Measurements from ENCODE around the gene SUN5. TPM values are rescaled to one million over a fixed set of nuclear protein-coding genes. Genes with fewer than 3 reads are reported as not detected.
"Not testable (repeated sequence)": the region's sequence is repeated elsewhere in the genome, so short reads cannot be mapped to it uniquely, and the experiment has no call there.

The SUN5 gene
- total RNA-seq = not detected

GRCh38 chr20:33004141-33004751, at the start of gene SUN5:
Gene SUN5, minus strand, starts transcription at chr20:33004433. Its CDS starts 93 bp downstream, at chr20:33004340.
- intact Hi-C loops (cut with DNase I, micrococcal nuclease) = loop anchor here (2.0 to 10.0 kb wide), 2 partner anchors 59 to 213 kb away; no protein-coding TSS in a partner anchor
- peaks cover 3% of the 10 kb centered on the region for H3K9me3 Mint-ChIP-seq (ENCODE audit: low read depth)
- H3K27ac Mint-ChIP-seq = no peak within 1 kb of the TSS
- no peaks in the 10 kb centered on the region for H3K36me3 Mint-ChIP-seq (ENCODE audit: low read depth)
- no peaks in the 10 kb centered on the region for H3K27me3 Mint-ChIP-seq
- POLR2A ChIA-PET = no interaction called here
- DNase-seq (no peak), ATAC-seq (no peak)
- H3K4me3 Mint-ChIP-seq = no peak within 1 kb of the TSS
- H3K4me1 Mint-ChIP-seq = peaks cover 16% of the 10 kb centered on the region
- CTCF ChIA-PET = interaction anchor here (0.6 to 3.9 kb wide), 26 partner anchors 9 to 309 kb away, joined by 3 to 43 read pairs (median 4); partner anchors contain the start of gene MAPRE1

GRCh38 chr20:33053291-33054106, 49.3 kb upstream of the SUN5 start, which contains the start of gene BPIFB3:
Gene BPIFB3, plus strand, starts transcription at chr20:33053903. Its CDS starts 1,533 bp downstream, at chr20:33055436.
- intact Hi-C loops (cut with DNase I, micrococcal nuclease) = no loop called here
- ChIA-PET CTCF (no interaction called here), POLR2A (no interaction called here)
- no peaks in the 10 kb centered on the region for H3K36me3 Mint-ChIP-seq (ENCODE audit: low read depth)
- H3K27ac Mint-ChIP-seq = no peak within 1 kb of the TSS
- DNase-seq = no peak
- no peaks in the 10 kb centered on the region for H3K9me3 Mint-ChIP-seq (ENCODE audit: low read depth)
- ATAC-seq = no peak
- H3K4me1 Mint-ChIP-seq = no peaks in the 10 kb centered on the region
- H3K27me3 Mint-ChIP-seq = no peaks in the 10 kb centered on the region
- H3K4me3 Mint-ChIP-seq = no peak within 1 kb of the TSS

- Mint-ChIP-seq H3K27ac (no peak overlapping the region), H3K36me3 (ENCODE audit: low read depth) (no peaks in the 10 kb centered on the region), H3K27me3 (no peaks in the 10 kb centered on the region), H3K9me3 (ENCODE audit: low read depth) (no peaks in the 10 kb centered on the region), H3K4me3 (no peak overlapping the region), H3K4me1 (no peaks in the 10 kb centered on the region)
- ATAC-seq = no peak
- DNase-seq = no peak
- ChIA-PET CTCF (no interaction called here), POLR2A (no interaction called here)
- intact Hi-C loops (cut with DNase I, micrococcal nuclease) = no loop called here
These were observed 47.1 kb upstream of the SUN5 start for GRCh38 chr20:33051333-33051732.

- H3K4me1 Mint-ChIP-seq = no peaks in the 10 kb centered on the region
- peaks cover 10% of the 10 kb centered on the region for H3K9me3 Mint-ChIP-seq (ENCODE audit: low read depth)
- no peak for ATAC-seq
- no peaks in the 10 kb centered on the region for H3K27me3 Mint-ChIP-seq
- no peak overlapping the region for H3K4me3 Mint-ChIP-seq
- ChIA-PET CTCF (no interaction called here), POLR2A (no interaction called here)
- no peaks in the 10 kb centered on the region for H3K36me3 Mint-ChIP-seq (ENCODE audit: low read depth)
- intact Hi-C loops (cut with DNase I, micrococcal nuclease) = no loop called here
- no peak overlapping the region for H3K27ac Mint-ChIP-seq
- no peak for DNase-seq
These were observed 42.2 kb upstream of the SUN5 start for GRCh38 chr20:33046412-33046811.

GRCh38 chr20:33045129-33045721, 41.0 kb upstream of the SUN5 start:
- intact Hi-C loops (cut with DNase I, micrococcal nuclease); H3K4me1 Mint-ChIP-seq; ATAC-seq; DNase-seq; H3K36me3 Mint-ChIP-seq (ENCODE audit: low read depth); CTCF ChIA-PET; H3K27ac Mint-ChIP-seq; H3K9me3 Mint-ChIP-seq (ENCODE audit: low read depth); H3K27me3 Mint-ChIP-seq; POLR2A ChIA-PET; H3K4me3 Mint-ChIP-seq: not testable (repeated sequence)

- POLR2A ChIA-PET = no interaction called here
These were observed 39.5 kb upstream of the SUN5 start for GRCh38 chr20:33043731-33044181.

GRCh38 chr20:33042983-33043730, 38.9 kb upstream of the SUN5 start:
- ChIA-PET POLR2A (no interaction called here), CTCF (no interaction called here)
- no peaks in the 10 kb centered on the region for H3K36me3 Mint-ChIP-seq (ENCODE audit: low read depth)
- H3K27ac Mint-ChIP-seq = no peak overlapping the region
- H3K4me1 Mint-ChIP-seq = no peaks in the 10 kb centered on the region
- intact Hi-C loops (cut with DNase I, micrococcal nuclease) = no loop called here
- peaks cover 10% of the 10 kb centered on the region for H3K9me3 Mint-ChIP-seq (ENCODE audit: low read depth)
- ATAC-seq (no peak), DNase-seq (no peak)
- no peaks in the 10 kb centered on the region for H3K27me3 Mint-ChIP-seq
- H3K4me3 Mint-ChIP-seq = no peak overlapping the region

More at GRCh38 chr20:33043731-33044181, 39.5 kb upstream of the SUN5 start:
- no peaks in the 10 kb centered on the region for H3K27me3 Mint-ChIP-seq
- DNase-seq (no peak), ATAC-seq (no peak)
- H3K4me3 Mint-ChIP-seq = no peak overlapping the region
- CTCF ChIA-PET = no interaction called here
- no peaks in the 10 kb centered on the region for H3K4me1 Mint-ChIP-seq
- peaks cover 10% of the 10 kb centered on the region for H3K9me3 Mint-ChIP-seq (ENCODE audit: low read depth)
- H3K36me3 Mint-ChIP-seq (ENCODE audit: low read depth) = no peaks in the 10 kb centered on the region
- H3K27ac Mint-ChIP-seq = no peak overlapping the region
- intact Hi-C loops (cut with DNase I, micrococcal nuclease) = no loop called here

GRCh38 chr20:33042430-33042829, 38.2 kb upstream of the SUN5 start:
- no peak for ATAC-seq
- POLR2A ChIA-PET = no interaction called here
- H3K9me3 Mint-ChIP-seq (ENCODE audit: low read depth) = peaks cover 10% of the 10 kb centered on the region
- no peak overlapping the region for H3K27ac Mint-ChIP-seq
- H3K36me3 Mint-ChIP-seq (ENCODE audit: low read depth) = no peaks in the 10 kb centered on the region
- intact Hi-C loops (cut with DNase I, micrococcal nuclease) = no loop called here
- CTCF ChIA-PET = no interaction called here
- no peak overlapping the region for H3K4me3 Mint-ChIP-seq
- no peaks in the 10 kb centered on the region for H3K4me1 Mint-ChIP-seq
- no peak for DNase-seq
- no peaks in the 10 kb centered on the region for H3K27me3 Mint-ChIP-seq

- H3K27me3 Mint-ChIP-seq = no peaks in the 10 kb centered on the region
- H3K27ac Mint-ChIP-seq = no peak overlapping the region
These were observed 34.0 kb upstream of the SUN5 start for GRCh38 chr20:33038243-33038642.

GRCh38 chr20:33037456-33037855, 33.2 kb upstream of the SUN5 start:
- intact Hi-C loops (cut with DNase I, micrococcal nuclease) = no loop called here
- H3K4me3 Mint-ChIP-seq = no peak overlapping the region
- no peaks in the 10 kb centered on the region for H3K4me1 Mint-ChIP-seq
- no peaks in the 10 kb centered on the region for H3K27me3 Mint-ChIP-seq
- H3K36me3 Mint-ChIP-seq (ENCODE audit: low read depth) = no peaks in the 10 kb centered on the region
- DNase-seq (no peak), ATAC-seq (no peak)
- no peak overlapping the region for H3K27ac Mint-ChIP-seq
- POLR2A ChIA-PET = no interaction called here
- H3K9me3 Mint-ChIP-seq (ENCODE audit: low read depth) = peaks cover 2% of the 10 kb centered on the region
- CTCF ChIA-PET = no interaction called here

More at GRCh38 chr20:33038243-33038642, 34.0 kb upstream of the SUN5 start:
- no peak for ATAC-seq
- POLR2A ChIA-PET = no interaction called here
- Mint-ChIP-seq H3K36me3 (ENCODE audit: low read depth) (no peaks in the 10 kb centered on the region), H3K9me3 (ENCODE audit: low read depth) (no peaks in the 10 kb centered on the region), H3K4me1 (no peaks in the 10 kb centered on the region), H3K4me3 (no peak overlapping the region)
- intact Hi-C loops (cut with DNase I, micrococcal nuclease) = no loop called here
- DNase-seq = no peak
- CTCF ChIA-PET = interaction anchor here (0.8 kb wide), 1 partner anchor 31 kb away, joined by 4 read pairs; no protein-coding TSS in a partner anchor

- Mint-ChIP-seq H3K9me3 (ENCODE audit: low read depth) (peaks cover 2% of the 10 kb centered on the region), H3K4me1 (no peaks in the 10 kb centered on the region), H3K4me3 (no peak overlapping the region), H3K36me3 (ENCODE audit: low read depth) (no peaks in the 10 kb centered on the region), H3K27me3 (no peaks in the 10 kb centered on the region), H3K27ac (no peak overlapping the region)
- DNase-seq = no peak
- CTCF ChIA-PET = no interaction called here
- POLR2A ChIA-PET = no interaction called here
- intact Hi-C loops (cut with DNase I, micrococcal nuclease) = no loop called here
- no peak for ATAC-seq
These were observed 30.8 kb upstream of the SUN5 start for GRCh38 chr20:33034901-33035492.
